GM21381 (cell line): Measurements from ENCODE around the gene SS18L1.

Experiments used
- ATAC-seq: cut with Tn5 transposase; IDR thresholded peaks from one replicate; pipeline ENCODE4 v1.9.1; 2021; ENCODE audit warnings: mild to moderate bottlenecking, moderate library complexity; ENCODE audit not compliant: unreplicated experiment

The SS18L1 gene

DNA sequence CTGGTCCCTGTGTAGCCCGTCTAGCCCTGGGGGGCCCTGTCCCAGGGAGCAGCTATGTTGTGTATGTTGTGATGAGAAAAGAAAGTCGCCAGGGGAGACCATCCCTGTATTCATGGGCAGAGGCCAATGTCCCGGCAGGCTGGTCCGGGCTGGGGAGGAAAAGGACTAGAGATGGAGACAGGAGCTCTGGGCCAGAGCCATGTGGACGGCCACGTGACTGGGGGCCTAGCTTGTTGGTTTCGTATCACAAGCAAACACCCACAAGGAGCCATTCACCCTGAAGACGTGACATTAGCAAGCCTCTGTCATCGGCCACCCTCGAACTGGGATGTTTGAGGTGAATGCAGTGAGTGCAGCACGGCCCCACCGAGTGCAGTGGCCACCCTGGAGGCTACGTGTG, 79.4 kb downstream of the SS18L1 start:
- ATAC-seq: no peak

DNA sequence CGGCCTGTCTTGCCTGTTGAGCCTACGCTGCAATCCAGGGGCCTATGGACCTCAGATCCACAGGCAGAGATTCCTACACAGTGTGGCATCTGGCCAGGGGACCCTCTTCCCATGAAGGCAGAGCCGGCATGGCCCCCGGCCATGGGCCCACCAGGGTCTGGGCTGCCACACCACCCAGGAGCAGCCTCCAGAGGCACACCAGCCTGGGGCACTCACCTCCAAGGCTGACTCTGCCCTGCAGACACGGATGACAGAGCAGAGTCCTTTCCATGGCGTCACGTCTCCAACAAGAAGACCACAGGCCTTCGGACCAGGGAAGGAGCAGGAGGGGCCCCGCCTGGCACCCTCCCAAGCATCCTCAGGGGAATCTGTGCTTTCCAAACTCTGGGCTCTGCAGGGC, 80.0 kb downstream of the SS18L1 start:
- no peak for ATAC-seq

DNA sequence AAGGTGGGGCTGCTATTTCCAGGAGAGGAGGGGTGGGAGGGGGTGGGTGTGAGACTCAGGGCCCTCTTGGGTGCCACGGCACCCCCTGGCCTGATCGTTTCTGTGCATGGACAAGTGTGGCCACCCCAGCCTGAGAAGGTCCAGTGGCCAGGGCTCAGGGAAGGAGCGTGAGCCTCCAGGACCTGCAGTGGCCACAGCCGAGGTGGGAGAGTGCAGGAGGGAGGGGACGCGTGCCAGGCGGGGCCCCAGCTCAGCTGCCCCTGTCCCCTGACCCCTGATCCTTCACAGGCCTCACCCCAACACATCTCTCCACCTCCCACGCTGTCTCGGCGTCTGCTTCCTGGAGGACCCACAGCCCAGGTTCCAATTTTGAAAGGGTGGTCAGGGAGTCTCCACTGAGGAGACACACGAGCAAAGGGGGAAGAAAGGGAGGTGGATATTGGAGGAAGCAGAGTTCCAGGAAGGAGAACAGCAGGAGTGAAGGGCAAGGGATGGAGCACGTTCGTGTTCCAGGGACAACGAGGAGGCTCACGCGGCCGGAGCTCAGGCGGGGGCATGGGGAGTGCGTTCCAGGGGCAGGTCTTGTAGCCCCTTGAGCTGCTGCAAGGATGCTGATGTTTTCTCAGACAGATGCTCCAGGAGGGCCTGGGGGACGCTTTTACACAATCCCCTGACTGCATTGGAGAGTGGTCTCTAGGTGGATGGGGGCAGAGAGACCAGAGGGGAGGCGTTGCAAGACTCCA, 80.7 kb downstream of the SS18L1 start:
- ATAC-seq: no peak

DNA sequence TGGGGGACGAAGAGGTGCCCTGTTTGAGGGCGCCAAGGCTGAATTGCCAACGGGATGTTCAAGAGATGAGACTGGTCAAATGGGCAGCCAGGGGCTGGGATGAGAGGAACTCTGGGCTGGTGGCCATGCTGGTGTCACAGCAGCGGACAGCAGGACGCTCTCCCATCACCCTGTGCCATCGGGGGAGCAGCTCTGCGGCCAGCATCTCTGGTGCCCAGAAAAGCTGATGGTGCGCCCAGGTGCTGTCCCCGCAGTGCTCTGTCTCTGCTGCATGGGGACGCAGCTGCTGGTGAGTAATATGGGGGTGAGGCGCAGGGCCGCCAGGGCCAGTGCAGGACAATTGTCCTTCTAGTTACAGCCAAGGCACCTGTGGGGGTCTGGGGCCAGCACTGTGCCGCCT, 81.5 kb downstream of the SS18L1 start:
- ATAC-seq: no peak

DNA sequence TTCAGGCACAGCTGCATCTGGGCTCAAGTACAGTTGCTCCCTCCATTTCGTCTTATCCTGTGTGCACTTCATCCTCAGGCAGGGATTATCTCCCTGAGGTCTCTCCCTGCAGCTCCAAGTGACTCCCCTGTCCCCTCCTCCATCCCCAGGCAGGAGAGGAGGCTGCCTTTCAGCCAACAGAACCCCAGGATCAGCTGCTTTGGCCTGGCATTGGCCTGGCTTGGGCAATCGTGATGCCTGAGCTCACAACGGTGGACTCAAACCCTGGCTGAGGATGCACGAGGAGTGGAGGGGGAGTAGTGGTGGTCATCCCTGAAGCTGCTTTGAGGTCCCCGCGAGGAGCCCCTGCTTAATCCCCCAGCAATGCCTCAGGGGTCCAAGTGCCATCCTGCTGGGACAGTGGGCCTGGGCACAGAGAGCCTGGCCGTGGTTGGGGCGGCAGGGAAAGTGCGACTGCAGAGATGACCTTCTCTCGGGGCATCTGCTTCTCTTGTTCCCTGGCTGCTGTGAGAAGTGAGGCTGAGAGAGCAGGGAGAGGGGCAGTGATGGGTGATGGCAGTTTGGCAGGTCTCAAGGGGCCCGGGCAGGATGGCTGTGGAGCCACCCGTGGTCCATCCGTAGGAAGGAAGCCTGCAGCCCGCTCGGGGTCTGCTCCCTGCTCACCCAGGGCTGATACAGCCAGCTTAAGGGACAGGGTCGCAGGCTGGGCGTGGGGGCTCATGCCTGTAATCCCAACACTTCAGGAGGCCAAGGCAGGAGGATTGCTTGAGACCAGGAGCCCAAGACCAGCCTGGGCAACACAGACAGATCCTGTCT, 82.5 kb downstream of the SS18L1 start:
- no peak for ATAC-seq

DNA sequence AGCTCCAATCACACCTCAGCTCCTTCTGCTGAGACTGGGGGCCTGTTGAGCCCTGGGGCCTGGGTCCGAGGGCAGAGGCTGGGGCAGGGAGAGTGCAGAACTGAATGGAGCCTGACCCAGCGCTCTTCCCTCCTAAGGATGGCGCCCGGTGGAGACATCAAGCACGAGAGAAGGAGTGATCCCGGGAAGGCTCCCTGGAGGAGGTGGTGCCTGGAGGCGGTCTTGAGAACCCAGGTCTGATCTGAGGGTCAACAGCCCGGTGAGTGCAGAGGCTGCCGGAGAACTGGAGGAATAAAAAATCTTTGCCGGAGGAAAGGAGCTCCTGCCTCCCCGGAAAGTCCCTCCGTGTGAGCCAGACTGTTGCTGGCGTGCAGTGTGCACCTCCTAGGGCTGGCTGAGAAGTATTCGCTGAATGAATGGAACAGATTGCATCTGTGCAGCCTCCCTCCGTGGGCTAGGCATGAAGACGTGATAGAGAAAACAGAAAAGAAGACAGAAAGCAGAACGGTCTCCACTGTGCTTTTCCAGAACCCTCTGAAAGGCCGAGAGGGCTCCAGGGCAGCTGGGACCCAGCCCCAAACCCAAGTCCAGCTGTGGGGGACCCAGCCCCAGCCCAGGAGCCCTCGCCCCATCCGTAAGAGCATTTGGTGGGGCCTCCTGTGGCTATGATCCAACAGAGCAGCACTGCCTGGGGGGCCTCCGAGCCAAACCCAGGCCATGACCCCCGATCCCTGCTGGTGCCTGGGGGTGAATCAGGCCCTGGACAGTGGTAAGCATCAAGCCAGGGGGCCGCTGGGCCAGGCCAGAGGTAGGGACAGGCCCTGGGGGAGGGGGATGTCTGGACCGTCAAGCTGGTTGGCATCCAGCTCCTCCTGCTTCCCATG, 83.4 kb downstream of the SS18L1 start:
- ATAC-seq: no peak

DNA sequence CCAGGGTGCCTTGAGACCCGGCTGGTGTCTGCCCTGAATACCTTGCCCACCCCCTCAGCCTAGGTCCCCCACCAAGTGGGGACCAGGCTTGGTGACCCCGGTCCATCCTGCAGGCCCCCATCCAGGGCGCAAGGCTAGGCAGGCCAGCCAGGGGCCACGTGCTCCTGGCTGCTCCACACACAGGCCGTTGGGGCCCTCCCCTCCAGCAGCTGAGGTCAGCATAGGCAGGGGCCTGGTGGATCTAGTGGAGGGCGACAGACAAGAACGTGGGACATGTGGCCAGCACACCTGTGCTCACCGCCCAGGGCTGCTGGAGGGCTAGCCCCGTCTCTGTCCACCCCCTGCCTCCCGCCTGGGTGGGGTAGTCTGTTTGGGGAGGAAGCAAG, 84.0 kb downstream of the SS18L1 start:
- no peak for ATAC-seq

DNA sequence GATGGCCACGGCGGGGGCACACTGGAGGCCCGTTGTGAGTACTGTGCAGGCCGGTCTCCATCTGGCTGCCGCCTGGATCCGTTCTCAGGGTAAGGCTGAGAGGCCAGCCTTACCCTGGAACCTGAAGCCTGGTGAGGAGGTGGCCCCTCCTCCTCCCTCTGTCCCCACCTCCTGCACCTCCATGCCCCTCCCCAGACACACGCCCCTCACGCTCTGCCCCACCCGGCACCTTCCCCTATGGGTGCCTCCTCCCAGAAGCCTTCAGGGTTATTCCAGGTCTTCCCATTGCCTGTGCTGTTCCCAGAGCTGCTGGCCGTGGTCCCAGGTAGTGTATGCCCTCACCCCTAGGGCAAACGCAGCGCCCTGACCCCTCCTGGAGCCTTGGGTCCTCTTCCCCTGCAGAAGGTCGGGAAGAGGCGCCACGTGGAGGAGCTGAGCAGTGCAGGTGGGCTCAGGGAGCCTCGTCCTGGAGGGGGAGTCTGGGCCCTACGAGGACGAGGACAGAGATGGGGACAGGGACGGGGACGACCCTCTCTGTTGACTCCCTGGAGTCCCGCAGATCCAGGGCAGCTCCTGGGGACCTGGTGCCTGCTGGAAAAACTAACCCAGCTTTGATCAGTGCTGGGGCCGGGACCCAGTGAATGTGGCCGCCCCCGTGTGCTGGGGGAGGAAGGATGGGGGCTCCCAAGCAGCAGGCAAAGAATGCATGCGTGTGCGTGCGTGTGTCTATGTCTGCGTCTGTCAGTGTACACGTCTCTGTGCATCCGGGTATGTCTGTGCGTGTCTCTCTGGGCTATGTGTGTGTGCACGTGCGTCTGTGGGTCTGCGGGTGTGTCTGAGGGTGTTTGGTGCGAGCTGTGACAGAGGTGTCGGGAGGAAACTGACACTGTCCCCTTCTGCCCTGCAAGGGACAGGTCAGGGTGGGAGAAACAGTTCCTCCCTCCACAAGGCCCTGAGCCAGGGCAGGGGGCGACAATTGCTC, 84.7 kb downstream of the SS18L1 start:
- ATAC-seq: no peak

DNA sequence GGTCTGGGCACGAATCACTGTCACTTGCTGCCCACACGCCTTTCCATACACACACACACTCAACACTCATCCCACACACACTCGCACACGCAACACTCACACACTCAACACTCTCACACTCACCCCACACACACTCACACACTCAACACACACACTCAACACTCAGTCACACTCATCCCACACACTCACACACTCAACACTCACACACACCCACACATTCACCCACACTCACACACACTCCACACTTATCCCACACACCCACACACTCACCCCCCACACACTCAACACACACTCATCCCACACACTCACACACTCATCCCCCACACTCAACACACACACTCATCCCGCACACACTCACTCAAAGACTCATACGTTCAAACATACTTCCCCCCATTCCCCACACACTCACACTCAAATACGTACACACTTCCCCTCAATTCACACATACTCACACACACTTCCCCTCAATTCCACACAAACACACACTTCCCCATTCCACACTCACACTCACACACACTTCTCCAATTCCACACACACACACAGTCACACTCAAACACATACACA, 85.5 kb downstream of the SS18L1 start:
- ATAC-seq: no peak

DNA sequence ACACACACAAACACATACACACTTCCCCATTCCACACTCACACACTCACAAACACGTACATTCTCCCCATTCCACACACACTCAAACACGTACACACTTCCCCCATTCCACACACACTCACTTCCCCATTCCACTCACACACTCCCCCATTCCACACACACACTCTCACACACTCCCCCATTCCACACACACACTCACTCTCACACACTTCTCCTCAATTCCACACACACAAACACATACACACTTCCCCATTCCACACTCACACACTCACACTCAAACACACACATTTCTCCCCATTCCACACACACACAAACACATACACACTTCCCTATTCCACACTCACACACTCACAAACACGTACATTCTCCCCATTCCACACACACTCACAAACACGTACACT, 86.1 kb downstream of the SS18L1 start:
- no peak for ATAC-seq

DNA sequence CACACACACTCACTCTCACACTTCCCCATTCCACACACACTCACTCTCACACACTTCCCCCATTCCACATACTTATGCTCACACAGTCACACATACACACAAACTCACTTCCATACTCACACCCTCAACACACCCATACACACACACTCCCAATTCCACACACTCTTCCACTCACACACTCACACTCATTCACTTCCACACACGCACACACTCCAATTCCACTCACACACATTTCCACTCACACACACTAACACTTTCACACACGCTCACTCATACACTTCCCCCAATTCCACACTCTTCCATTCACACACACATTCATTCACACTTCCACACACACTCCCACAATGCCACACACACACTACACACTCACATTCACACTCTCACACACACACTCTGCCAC, 86.7 kb downstream of the SS18L1 start:
- ATAC-seq: no peak

DNA sequence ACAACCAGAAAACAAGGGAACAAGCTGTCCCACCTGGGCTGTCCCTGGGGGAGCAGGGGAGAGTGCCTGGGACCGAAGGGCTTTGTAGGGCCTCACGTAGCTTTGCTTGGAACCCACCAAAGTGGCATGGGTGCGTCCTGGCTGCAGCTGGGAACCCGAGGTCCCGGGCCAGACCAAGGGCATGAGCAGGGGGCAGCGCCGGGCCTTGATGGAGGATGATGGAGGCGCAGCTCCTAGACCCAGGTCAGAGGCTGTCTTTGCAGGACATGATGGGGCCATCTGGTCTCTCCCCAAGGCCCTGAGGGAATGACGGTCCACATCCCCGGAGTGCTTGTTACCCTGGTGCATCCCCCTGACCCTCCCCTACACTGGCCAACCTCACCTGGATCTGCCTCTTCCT, 87.1 kb downstream of the SS18L1 start:
- ATAC-seq: no peak

DNA sequence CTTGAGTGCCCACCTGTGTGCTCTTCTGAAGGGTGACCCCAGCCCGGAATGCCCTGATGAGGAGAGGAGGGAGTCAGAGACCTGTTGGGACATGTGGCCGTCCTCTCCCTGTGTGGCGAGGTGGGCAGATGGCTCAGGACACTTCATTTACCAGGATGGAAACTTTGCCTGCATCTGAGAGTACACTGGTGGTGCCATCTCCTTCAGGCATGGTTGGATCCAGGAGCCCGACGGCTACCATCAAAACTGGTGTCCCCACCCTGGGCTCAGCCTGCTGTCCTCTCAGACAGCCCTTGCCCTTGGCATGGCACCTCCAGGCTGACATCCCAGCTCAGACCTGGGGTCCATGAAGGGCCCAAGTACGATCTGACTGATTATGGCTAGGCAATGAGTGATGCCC, 87.7 kb downstream of the SS18L1 start:
- ATAC-seq: no peak
